GM06990 (cell line): ENCODE measurements around the gene FRMD5.

Experiments used
- DNase-seq: peaks from one replicate; pipeline ENCODE4 v3.0.0-alpha.2; 2011; ENCODE audit not compliant: insufficient read length; ENCODE audit errors: extremely low read depth
- H3K27me3 ChIP-seq: replicated peaks from 2 replicates; pipeline ENCODE4 v1.6.0; 2011; ENCODE audit warnings: low read length; ENCODE audit not compliant: control insufficient read depth, insufficient read depth
- H3K36me3 ChIP-seq: 2 replicates; pipeline ENCODE4 v1.5.1; 2011; ENCODE audit warnings: low read length; ENCODE audit not compliant: control insufficient read depth, insufficient read depth
- H3K4me3 ChIP-seq: replicated peaks from 2 replicates; pipeline ENCODE4 v1.5.1; 2011; ENCODE audit warnings: low read depth, mild to moderate bottlenecking, control low read depth, low read length
- CTCF ChIP-seq: IDR thresholded peaks from 2 replicates; pipeline ENCODE4 v1.5.1; 2011; ENCODE audit warnings: low read length, control low read depth, mild to moderate bottlenecking, inconsistent platforms; ENCODE audit not compliant: insufficient read depth, poor library complexity, severe bottlenecking

Gene FRMD5

GRCh38 chr15:43953402-43953801 lies 241.7 kb downstream of the FRMD5 start:
- Histone ChIP-seq H3K4me3 (no peak overlapping the region), H3K36me3 (no peaks in the 10 kb centered on the region), H3K27me3 (no peaks in the 10 kb centered on the region)
- no peak for DNase-seq
- no peak for TF ChIP-seq CTCF

GRCh38 chr15:43950531-43950930 lies 244.5 kb downstream of the FRMD5 start:
- no peak for DNase-seq
- Histone ChIP-seq H3K27me3 (no peaks in the 10 kb centered on the region), H3K4me3 (no peak overlapping the region), H3K36me3 (no peaks in the 10 kb centered on the region)
- no peak for TF ChIP-seq CTCF

- TF ChIP-seq CTCF: no peak
- Histone ChIP-seq H3K4me3 (no peak overlapping the region), H3K36me3 (no peaks in the 10 kb centered on the region), H3K27me3 (no peaks in the 10 kb centered on the region)
- DNase-seq: peak; percentile 70
These were observed 246.3 kb downstream of the FRMD5 start for GRCh38 chr15:43948691-43949325.

GRCh38 chr15:43943511-43943910 lies 251.6 kb downstream of the FRMD5 start:
- no peaks in the 10 kb centered on the region for H3K36me3 ChIP-seq
- no peak for DNase-seq
- H3K27me3 ChIP-seq: no peaks in the 10 kb centered on the region
- no peak overlapping the region for H3K4me3 ChIP-seq
- TF ChIP-seq CTCF: no peak

GRCh38 chr15:43942194-43942593 lies 252.9 kb downstream of the FRMD5 start:
- Histone ChIP-seq H3K27me3 (no peaks in the 10 kb centered on the region), H3K4me3 (no peak overlapping the region), H3K36me3 (no peaks in the 10 kb centered on the region)
- no peak for DNase-seq
- no peak for TF ChIP-seq CTCF

GRCh38 chr15:43941555-43941954 lies 253.5 kb downstream of the FRMD5 start:
- no peaks in the 10 kb centered on the region for H3K27me3 ChIP-seq
- H3K4me3 ChIP-seq: no peak overlapping the region
- DNase-seq: no peak
- no peaks in the 10 kb centered on the region for H3K36me3 ChIP-seq
- TF ChIP-seq CTCF: no peak
